Stimulated activated CD4-positive, alpha-beta T cell treated with anti-CD3 and anti-CD28 coated beads, Interleukin-4, amount 100 ng/mL, for 48 hours (primary cell): ENCODE results near the gene KMT2C.

Source experiments
- DNase-seq, 2 donors: peaks; one replicate each; pipeline ENCODE4 v3.0.0-alpha.2; 2020; ENCODE audit warnings: low read depth in 2 of 2

Gene KMT2C

DNA sequence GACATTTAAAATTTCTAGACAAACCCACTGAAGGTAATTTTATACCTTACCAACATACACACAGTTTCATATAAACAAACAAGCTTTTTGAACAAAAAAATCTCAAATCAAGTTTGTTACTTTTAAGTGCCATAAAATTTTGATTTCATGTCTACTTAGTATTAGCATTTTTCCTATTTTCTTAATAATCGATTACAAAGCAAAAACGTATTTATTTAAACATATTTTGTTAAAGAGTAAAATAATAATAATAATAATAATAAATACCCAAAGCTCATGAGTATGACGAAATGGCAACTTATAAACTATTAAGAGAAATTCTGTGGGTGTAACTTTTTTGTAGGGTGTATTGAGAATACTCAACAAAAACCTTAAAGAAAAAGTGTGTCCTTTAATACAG lies 232.7 kb downstream of the KMT2C start:
- DNase-seq = no peak

DNA sequence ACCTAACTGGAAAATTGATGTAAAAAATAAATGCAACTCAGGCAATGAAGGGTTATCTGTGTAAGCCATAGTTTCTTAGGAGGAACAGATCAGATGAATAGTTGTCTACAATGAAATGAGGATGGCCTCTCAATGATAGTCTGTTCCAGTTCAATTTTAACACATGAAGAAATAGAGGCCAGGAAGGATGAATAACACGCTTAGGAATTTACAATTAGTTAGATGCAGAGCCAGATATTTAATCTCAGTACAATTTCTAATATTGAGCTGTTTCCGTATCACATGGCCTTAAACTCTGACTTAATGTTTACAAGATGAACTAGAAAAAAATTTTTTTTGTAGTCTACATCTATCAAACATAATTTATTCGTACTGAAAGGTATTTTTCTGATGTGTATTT lies 233.7 kb downstream of the KMT2C start:
- no peak for DNase-seq

DNA sequence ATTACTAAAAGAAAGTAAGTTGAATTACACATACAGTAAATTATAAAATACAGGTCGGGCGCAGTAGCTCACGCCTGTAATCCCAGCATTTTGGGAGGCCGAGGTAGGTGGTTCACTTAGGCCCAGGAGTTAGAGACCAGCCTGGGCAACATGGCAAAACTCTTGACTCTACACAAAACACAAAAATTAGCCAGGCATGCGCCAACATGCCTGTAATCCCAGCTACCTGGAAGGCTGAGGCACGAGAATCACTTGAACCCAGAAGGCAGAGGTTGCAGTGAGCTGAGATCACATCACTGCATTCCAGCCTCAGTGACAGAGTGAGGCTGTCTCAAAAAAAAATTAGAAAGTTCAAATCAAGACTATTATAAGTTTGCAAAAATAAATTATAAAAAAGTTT lies 235.4 kb downstream of the KMT2C start:
- DNase-seq = no peak

- no peak for DNase-seq
Measured at GRCh38 chr7:152196391-152196790, 239.4 kb downstream of the KMT2C start.

- no peak for DNase-seq
Measured at GRCh38 chr7:152193880-152194279, 241.9 kb downstream of the KMT2C start.

- DNase-seq = no peak
Measured at GRCh38 chr7:152189061-152189460, 246.7 kb downstream of the KMT2C start.

DNA sequence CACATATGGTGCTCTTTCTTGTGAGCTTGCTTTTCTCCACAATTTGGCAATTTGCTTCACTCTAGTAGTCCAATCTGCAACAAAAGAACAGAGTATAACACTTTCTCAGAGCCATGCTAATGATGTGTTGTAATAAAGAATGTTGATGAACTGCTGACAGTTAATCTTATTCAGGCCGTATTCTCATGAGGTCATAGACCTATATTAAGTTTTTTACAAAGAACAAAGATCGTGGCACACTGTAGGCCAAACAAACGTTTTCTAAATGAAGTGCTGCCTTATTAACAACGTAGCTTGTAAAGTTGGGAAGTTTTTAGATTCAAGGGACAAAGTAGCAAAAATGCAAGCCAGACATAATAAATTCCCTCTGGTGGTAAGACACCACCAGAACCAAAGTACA lies 250.2 kb downstream of the KMT2C start:
- no peak for DNase-seq

DNA sequence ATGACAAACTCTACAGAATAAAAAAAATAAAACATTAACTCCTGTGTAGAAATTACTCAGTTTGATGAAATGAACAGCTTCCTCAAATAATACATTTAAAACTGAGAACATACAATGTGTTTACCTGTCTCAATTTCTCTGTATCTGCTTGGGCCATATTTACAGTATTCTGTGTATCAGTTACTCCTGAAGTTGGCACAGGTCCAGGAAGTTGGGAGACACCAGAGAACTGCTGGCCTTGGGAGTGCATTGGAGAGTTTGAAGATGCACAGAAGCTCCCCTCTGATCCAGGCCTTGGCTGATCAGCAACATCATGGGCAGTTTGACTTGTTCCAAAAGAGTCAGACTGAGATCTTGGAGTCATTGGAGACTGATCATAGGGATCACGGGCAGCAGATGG lies 255.2 kb downstream of the KMT2C start:
- no peak for DNase-seq

GRCh38 chr7:152180048-152180447 lies 255.8 kb downstream of the KMT2C start:
- DNase-seq = no peak

DNA sequence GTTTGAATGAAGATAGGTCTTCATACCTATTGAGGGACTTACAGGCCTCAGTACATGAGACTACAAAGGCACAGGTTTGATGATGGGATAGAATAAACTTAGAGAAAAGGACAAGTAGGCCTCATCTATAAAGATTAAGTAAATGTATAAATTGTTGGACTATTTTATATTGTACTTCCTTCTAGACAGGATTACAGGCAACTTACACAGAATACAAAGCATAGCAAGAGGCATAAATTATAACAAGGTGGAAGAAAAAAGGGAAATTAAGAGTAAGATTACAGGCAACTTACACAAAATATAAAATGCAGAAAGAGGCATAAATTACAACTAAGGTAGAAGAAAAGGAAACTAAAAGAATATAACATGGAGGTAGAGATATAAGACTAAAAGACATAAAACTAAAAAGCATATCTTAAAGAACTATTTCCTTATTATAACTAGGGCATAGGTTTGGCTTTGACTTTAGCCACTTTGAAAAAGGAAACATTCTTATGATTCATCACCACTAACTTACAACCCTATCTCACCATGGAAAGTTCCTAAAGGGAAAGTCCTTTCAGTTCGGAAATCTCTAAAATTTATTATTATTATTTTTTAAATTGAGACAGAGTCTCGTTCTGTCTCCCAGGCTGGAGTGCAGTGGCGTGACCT lies 257.3 kb downstream of the KMT2C start:
- no peak for DNase-seq

GRCh38 chr7:152177681-152178404 lies 258.0 kb downstream of the KMT2C start:
- DNase-seq = no peak

- DNase-seq = no peak
Measured at GRCh38 chr7:152176797-152177196, 259.0 kb downstream of the KMT2C start.

GRCh38 chr7:152173372-152174070 lies 262.3 kb downstream of the KMT2C start:
- DNase-seq = no peak

GRCh38 chr7:152162287-152162686 lies 273.5 kb downstream of the KMT2C start:
- no peak for DNase-seq

DNA sequence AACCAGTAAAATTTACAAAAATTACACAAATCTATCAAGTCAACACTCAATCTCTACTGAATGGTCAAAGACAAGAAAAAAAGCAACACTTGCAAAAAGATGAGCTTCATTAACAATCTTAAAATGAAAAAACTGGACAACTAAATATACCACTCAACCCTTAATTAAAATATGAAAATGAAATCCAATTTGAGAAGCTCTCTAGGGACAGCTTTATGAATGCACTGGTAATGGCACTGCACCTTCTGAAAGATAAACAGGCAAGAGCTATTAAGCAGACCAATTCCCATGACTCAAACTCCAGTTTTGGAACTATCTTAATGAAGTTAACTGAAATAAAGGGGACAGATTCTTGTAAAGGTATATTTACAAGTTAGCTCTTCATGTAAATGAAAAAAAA lies 274.6 kb downstream of the KMT2C start:
- DNase-seq = no peak

DNA sequence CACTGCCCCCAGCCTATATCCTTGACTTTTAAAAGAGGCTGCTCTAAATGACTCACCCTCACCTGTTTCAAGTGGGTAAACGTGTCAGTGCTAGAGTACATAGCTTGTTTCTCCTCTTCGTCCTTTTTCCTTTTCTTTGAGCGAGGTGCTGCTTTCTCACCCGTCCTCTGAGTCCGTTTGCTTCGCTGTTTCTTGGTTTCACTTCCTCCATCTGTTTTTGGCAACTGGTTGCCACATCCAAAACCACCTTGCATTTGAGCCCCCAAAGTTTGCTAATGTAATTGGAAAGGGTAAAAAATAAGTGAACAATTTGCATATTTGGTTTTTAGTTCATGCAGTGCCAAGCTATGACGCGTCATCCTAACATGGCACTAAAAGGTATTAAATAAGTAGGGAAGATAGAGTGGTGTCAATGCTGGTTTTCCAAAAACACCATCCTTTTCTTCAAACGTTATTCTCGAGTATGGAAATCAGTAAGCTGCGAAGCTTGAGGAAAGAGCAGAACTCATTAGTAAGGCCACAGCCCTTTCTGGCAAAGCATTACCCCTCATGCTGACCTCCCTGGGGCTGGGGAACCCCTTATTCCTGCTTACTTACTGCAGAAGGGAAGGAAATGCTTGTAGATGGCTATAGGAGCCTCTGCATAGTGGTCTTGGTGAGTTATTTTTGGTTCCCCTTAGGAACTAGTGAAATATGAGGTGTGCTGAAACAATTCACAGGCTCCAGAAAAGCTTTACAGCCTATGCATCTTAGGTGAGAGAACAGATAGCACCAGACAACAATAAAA lies 276.8 kb downstream of the KMT2C start:
- no peak for DNase-seq

DNA sequence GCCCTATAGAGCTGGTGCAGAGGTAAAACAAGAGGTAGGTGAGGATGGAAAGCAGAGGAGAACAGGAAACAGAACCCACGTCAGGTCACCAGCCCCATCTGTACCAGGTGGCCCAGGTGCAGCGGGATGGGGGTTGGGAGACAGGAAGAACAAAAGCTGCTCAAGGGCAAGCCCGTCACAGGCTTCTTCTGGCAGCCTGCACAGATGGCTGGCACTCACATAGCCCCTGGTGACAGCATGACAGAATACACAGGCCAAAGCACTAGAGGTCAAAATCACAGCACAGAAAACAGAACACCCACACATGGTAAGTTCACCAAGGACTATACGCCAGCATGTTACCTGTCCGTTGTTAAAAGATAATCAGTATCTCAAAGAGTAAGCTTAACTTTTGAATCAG lies 283.5 kb downstream of the KMT2C start:
- no peak for DNase-seq

- DNase-seq = no peak
Measured at GRCh38 chr7:152149363-152149762, 286.4 kb downstream of the KMT2C start.

GRCh38 chr7:152148706-152149105 lies 287.1 kb downstream of the KMT2C start:
- DNase-seq = no peak

DNA sequence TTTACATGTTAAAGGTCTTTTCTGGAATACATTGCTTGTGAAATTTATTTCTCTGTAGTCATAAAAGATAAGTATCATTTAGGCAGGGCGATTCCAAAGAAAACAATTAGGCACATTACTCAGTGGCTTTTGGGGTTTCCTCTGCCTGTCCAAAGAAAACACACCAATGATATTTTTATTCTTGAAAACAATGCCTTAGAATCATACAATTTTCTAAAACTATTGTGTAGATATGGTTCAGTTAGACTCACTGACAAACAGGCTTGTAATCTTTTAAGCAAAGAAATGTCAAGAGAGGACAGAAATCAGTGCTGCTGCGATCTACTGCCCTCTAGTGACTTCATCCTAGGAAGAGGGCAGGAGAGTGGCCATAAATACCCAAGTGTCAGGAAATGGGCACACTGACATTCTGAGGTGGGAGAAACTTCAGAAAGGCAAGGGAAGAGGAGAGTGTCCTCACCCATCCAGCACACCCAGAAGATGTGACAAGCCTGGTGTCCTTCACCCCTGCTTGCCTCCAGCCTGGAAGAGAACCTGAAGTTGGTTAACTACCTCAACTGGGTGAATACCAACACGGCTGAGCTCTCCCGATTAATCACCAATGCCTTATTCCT lies 289.8 kb downstream of the KMT2C start:
- DNase-seq = no peak

DNA sequence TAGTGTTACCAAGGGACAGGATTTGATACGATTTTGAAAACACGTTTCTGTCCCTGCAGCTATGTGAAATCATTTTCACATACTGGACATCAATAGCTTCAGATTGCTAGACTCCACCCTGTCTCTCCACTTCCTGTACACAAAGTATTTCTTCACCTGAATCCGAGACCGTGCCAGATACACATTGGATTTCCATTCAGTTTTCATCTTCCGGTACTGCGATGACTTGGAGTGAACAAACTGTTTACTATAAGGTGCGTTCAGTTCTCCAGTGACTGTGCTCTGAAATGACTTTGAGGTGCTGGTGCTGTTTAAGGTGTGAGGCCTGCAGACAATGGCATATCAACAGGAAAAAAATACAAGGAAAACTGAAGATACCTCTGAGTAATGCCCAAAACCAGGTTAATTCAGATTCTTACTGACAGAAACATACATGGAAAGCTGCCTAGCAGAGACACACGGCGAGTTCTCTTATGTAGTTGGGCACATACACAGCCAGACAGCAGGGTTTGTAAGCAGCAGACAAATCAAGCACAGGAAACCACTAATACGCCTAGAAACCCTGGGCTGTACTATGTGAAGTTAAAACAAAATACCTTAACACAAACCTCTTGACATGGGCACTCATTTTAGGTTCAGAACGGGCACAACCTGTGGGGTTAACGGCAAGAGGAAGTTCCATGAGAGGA lies 291.1 kb downstream of the KMT2C start:
- no peak for DNase-seq
